NCI-H146 (cell line): Measurements from ENCODE around the gene ARTN.

Experiments
- DNase-seq: peaks from one replicate; lab custom pipeline; 2025; lab: John Stamatoyannopoulos, UW

ARTN gene

DNA sequence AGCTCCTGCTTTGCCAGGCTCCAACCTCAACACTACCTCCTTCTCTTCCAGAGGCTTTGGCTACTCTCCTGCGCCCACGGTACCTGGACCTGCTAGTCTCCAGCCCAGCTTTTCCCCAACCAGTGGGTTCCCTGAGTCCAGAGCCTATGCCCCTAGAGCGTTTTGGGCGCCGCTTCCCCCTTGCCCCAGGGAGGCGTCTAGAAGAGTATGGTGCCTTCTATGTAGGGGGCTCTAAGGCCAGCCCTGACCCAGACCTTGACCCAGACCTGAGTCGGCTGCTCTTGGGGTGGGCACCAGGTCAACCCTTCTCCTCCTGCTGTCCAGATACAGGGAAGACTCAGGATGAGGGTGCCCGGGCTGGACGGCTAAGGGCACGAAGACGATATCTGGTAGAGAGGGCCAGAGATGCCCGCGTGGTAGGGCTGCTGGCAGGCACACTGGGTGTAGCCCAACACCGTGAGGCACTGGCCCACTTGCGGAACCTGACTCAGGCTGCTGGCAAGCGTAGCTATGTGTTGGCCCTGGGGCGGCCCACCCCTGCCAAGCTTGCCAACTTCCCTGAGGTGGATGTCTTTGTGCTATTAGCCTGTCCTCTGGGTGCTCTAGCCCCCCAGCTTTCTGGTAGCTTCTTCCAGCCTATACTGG, 37.9 kb downstream of the ARTN start:
- DNase-seq: no peak

DNA sequence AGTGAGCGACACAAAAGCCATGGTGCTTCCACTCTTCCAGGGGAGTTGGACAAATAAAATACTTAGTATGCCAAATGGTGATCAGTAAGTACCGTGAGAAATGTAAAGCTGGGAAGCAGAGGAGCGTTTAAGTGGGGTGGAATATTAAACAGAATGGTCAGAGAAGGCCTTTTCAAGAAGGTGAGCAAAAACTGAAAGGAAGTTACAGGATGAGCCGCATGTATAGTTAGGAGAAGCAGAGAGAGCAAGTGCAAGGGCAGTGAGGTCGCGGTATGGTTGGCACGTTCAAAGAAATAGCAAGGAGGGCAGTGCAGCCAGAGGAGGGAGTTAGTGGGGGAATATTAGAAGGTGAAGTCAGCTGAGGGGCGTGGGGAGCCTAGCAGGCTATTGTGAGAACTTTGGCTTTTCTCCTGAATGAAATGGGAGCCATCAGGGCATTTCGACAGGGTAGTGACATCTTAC, 40.4 kb downstream of the ARTN start:
- peak; percentile 56 for DNase-seq

GRCh38 chr1:43974443-43975248, 41.0 kb downstream of the ARTN start, which contains the start of gene ATP6V0B:
Gene ATP6V0B, plus strand, starts transcription at chr1:43974960. Its CDS starts 81 bp downstream, at chr1:43975041.
- DNase-seq: peak; percentile 88

- DNase-seq: peak; percentile 36
Measured at GRCh38 chr1:43975249-43975961, 41.8 kb downstream of the ARTN start.

DNA sequence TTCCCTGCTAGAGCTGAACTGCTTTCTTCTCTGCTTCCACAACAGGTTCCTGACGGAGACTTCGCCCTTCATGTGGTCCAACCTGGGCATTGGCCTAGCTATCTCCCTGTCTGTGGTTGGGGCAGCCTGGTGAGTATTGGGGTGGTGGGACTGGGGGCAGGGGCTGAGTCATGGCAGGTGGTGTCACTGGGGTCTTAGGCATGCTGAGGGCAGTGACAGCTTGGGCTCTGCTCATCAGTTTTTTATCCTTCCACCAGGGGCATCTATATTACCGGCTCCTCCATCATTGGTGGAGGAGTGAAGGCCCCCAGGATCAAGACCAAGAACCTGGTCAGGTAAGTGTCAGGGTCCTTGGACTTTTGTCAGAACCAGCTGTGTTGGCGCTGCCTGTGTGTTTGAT, 42.4 kb downstream of the ARTN start:
- DNase-seq: no peak

DNA sequence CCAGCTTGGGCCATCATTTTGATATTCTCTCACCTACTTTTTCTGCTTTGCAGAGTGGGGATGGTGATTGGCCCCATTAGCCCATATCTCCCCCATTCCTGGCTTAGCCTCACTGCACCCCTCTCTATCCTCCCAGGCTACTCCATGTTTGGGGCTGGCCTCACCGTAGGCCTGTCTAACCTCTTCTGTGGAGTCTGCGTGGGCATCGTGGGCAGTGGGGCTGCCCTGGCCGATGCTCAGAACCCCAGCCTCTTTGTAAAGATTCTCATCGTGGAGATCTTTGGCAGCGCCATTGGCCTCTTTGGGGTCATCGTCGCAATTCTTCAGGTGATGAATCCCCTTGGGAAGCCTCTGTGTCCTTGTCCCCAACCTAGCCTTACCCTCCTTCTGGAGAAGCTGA, 43.3 kb downstream of the ARTN start:
- no peak for DNase-seq

GRCh38 chr1:43977376-43978263, 44.0 kb downstream of the ARTN start:
- DNase-seq: no peak

GRCh38 chr1:43978264-43978550, 44.6 kb downstream of the ARTN start:
- DNase-seq: no peak

DNA sequence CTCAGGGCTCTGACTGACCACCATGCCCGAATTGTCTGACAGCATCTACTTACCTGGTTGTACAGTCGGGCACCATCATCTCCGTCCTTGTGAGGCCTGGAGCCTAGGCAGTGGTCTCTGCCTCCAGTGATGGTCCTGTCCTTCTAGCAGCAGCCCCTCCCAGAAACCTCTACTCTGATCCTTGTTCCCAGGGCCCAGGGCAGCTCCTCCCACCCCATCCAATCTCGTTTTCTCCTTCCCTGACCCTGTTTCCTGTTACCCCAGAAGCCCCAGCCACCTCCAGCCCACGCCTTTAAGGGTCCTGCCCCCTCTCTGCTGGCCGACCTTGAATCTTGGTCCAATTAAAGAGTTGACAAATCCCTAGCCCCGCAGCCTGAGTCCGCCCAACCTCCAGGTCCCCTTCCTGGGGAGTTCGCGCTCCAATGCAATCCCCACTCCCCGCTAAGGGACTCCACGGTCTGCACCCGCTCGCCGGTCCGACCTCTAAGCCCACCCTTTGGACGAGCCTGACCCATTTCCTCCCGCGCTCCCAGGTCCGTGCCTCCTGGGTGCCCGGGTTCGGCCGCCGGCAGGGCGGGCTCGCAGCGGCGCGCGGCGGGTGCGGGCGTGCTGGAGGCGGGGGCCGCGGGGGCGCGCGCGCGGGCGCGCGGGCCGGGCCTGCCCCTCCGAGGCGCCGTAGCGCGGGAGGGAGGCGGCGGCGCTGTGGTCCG, 45.1 kb downstream of the ARTN start, which contains the start of gene B4GALT2:
Gene B4GALT2, plus strand, starts transcription at position 660 of the 710 bp plus-strand sequence. CDS start 1,951 bp downstream, outside the sequence.
- DNase-seq: peak; percentile 20

- no peak for DNase-seq
Measured at GRCh38 chr1:43979261-43979527, 45.6 kb downstream of the ARTN start.

DNA sequence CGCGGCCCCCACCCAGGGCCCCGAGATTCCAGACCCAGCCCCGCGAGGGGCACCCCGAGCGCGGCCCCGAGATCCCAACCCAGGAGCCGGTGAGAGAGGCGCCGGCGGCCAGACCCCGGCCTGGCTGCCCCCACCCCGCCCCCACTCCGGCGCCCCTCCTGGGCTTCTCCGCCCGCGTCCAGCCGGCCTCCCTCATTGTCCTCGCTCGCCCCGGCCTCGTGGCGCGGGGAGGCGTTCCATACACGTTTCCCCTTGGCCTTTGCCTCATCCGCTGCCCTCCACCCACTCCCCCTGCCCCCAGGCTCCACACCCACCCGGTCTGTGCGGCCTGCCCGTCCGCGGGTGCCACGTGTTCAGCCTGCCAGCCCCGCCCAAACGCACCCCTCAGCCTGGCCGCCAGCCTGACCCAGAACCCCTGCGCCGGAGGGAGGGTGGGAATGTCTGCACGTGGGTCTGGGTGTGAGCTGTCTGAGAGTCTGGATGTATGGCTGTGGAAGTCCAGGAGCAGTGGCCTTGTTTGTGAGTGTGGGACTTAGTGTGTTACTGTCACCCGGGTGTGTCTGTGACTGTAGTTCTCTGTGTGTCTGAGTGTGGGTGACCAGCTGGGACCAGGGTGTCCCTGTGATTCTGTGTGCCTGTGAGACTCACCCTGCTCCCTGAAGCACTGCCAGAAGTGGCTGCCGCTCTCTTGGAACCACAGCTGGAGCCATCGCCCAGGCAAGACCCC, 46.1 kb downstream of the ARTN start:
- peak; percentile 26 for DNase-seq

DNA sequence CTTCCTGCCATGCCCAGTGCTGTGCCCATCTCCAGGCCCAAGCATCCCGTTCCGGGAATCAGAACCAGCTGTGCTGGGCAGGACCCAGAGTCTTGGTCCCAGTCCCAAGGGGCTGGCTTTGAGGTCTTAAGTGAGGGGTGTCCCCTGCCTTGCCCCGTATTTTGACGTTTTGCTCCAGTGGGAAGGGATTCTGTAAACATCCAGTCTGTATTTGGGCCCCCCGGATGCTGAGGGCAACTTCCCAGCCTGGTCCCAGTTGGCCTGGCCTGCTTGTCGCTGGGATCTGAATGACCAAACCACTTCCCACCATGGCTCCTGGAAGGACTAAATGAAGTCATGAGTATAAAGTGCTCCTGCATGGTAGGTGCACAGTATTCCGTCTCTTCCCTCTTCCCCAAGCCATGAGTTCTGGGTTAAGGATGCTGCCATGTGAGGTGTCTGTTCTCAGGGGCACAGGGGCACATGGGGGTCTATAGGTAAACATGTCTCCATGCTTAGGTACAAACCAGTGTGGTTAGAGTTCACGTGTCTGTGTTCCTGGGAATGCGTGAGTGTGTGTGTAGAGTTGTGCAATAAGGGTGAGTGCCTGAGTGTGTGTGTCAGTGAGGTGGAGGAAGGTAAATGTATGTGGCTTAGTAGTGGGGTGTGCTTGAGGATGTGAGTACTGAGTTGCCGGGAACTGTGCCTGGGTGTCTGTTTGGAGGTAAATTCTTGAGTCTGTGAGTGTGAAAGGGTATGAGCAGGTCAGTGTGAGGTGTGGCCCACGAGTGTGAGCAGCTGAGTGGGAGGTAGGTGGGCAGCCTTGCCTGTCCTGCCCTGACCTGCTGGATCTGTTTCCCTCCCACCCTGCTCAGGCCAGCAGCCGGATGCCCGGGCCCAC, 46.9 kb downstream of the ARTN start:
- no peak for DNase-seq

DNA sequence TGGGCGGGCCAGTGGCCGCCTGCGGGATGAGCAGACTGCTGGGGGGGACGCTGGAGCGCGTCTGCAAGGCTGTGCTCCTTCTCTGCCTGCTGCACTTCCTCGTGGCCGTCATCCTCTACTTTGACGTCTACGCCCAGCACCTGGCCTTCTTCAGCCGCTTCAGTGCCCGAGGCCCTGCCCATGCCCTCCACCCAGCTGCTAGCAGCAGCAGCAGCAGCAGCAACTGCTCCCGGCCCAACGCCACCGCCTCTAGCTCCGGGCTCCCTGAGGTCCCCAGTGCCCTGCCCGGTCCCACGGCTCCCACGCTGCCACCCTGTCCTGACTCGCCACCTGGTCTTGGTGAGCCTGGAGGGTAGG, 47.5 kb downstream of the ARTN start:
- no peak for DNase-seq

GRCh38 chr1:43981636-43982035, 48.0 kb downstream of the ARTN start:
- DNase-seq: no peak

DNA sequence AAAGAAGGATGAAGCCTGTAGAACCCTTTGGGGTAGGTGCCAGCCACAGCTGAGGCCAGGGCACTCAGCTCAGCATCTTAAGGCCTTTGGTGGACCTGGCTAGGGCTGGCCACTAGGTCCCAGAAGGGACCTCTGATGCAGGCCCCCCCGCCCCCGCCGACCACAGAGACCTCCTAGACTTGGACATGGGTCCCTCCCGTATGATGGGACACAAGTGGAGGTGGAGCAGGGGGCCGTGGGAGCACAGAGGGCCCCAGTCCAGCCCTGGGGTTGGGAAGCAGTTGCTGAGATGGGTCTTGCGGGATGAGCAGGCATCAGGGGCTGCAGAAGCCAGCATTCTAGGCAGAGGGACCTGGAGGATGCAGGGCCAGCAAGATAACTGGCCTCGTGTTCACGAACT, 48.6 kb downstream of the ARTN start:
- no peak for DNase-seq

- DNase-seq: no peak
Measured at GRCh38 chr1:43982808-43983207, 49.2 kb downstream of the ARTN start.

DNA sequence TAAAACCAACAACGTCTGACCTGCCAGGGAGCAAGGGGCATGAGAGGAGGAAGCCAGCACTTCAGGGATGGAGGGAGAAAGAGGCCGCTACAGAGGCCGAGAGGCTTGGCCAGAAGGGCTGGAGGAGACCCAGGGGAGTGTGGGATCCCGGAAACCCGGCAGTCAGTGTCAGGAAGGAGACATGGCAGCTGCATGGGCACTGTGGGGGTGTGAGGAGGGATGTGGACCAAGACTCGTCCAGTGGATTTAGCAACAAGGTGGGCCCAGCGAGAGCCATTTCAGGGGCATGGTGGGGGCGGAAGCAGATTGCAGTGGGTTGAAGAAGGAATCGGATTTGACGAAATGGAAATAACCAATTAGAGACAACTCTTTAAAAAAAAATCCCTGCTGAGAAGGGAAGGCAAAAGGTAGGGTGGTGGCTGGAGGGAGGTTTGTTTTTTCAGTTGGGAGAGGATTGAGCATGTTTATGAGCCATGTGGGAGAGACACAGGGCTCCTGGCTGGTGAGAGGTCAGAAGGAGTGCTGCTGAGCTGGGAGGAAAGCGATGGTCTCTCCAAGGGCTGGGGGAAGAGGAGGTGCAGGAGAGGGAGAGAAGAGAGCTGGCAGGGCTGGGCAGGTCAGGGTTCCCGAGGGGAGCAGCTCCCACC, 49.8 kb downstream of the ARTN start:
- DNase-seq: no peak

GRCh38 chr1:43984855-43985254, 51.3 kb downstream of the ARTN start:
- DNase-seq: no peak

DNA sequence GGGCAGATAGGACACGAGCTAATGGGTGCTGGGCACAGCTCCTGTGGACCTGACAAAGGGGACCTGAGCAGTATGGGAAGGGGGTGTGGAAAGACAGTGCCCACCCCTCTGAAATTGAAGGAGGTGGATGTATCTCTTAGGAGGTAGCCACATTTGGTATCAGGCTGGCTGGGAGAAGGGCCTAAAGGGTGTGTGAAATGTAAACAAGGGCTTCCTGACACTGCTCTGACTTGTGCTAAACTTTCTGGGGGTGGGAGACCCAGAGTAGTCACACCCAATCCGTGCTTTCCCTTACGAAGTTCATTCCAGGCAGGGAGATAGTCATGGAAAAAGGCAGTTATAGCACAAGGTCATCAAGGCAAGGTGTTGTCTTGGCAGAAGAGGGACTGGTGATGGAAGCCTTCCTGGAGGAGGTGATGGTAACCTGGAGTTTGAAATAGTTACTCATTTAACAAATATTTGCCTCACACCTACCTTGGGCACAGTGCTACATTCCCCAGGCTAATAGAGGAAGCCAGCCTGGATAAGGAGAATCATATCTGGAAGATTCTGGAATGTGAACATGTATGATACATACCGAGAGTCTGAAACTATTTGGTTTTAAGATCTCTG, 52.5 kb downstream of the ARTN start:
- DNase-seq: no peak
